Muscle of leg (tissue), 11 donors: Measurements from ENCODE around the gene TK2. TPM values are rescaled to one million over a fixed set of nuclear protein-coding genes. Genes with fewer than 3 reads are reported as not detected.

Experiments
- DNase-seq: peaks from one replicate; pipeline ENCODE4 v3.0.0; 2013
- H3K27ac ChIP-seq: one replicate; pipeline ENCODE4 v1.5.1; 2013; ENCODE audit warnings: mild to moderate bottlenecking, low read length, control low read depth
- H3K27me3 ChIP-seq: one replicate; pipeline ENCODE4 v1.6.1; 2013; ENCODE audit warnings: low read length; ENCODE audit not compliant: control insufficient read depth, insufficient read depth
- H3K36me3 ChIP-seq: one replicate; pipeline ENCODE4 v1.6.1; 2013; ENCODE audit warnings: low read length; ENCODE audit not compliant: control insufficient read depth, insufficient read depth
- H3K4me1 ChIP-seq: one replicate; pipeline ENCODE4 v1.6.1; 2013; ENCODE audit warnings: low read length; ENCODE audit not compliant: control insufficient read depth, insufficient read depth
- H3K4me3 ChIP-seq: one replicate; pipeline ENCODE4 v1.5.1; 2013; ENCODE audit warnings: low read length, control low read depth
- H3K9me3 ChIP-seq: replicated peaks from 2 replicates; pipeline ENCODE4 v1.6.1; 2013; ENCODE audit warnings: low read depth, low read length; ENCODE audit not compliant: control insufficient read depth
- WGBS: methylation state at CpG from one replicate; pipeline ENCODE4 v1.1.5; 2013; ENCODE audit warnings: missing lambda C conversion rate; ENCODE audit not compliant: insufficient coverage; 5-methylcytosine and 5-hydroxymethylcytosine counted together
- polyA plus RNA-seq, 8 donors: library from polyadenylated mRNA; unstranded; fragments of 120-200 nt; gene quantifications; one replicate each; pipeline versions ENCODE4 v1.2.1 to v1.2.3, GENCODE V29; 2013; ENCODE audit warnings: inconsistent platforms in 1 of 8, low replicate concordance in 1 of 8; ENCODE audit not compliant: insufficient read length in 8 of 8, insufficient read depth in 1 of 8
- total RNA-seq: library from RNA; stranded (reverse); fragments of 120-200 nt; gene quantifications from one replicate; pipeline ENCODE4 v1.2.4, GENCODE V29; 2013

The TK2 gene
- total and polyA plus RNA-seq, 9 donors = 13.6 to 18.8 (median 15.0) TPM

GRCh38 chr16:66475232-66475631 lies 74.7 kb downstream of the TK2 start:
- H3K27me3 ChIP-seq = peaks cover 2% of the 10 kb centered on the region
- no peak for DNase-seq
- H3K4me3 ChIP-seq = no peak overlapping the region
- no peaks in the 10 kb centered on the region for H3K9me3 ChIP-seq
- 92% methylated on average over 2 of the region's 2 CpGs for WGBS
- no peaks in the 10 kb centered on the region for H3K36me3 ChIP-seq
- H3K27ac ChIP-seq = no peak overlapping the region
- H3K4me1 ChIP-seq = peaks cover 51% of the 10 kb centered on the region

GRCh38 chr16:66474750-66475199 lies 75.1 kb downstream of the TK2 start:
- no peak overlapping the region for H3K4me3 ChIP-seq
- H3K9me3 ChIP-seq = no peaks in the 10 kb centered on the region
- peak; percentile 51 for DNase-seq
- no peaks in the 10 kb centered on the region for H3K36me3 ChIP-seq
- WGBS = 28% methylated on average over 3 of the region's 4 CpGs
- peaks cover 2% of the 10 kb centered on the region for H3K27me3 ChIP-seq
- peaks cover 51% of the 10 kb centered on the region for H3K4me1 ChIP-seq
- H3K27ac ChIP-seq = no peak overlapping the region

GRCh38 chr16:66473654-66474519 lies 76.0 kb downstream of the TK2 start:
- 58% methylated on average over 4 of the region's 4 CpGs for WGBS

DNA sequence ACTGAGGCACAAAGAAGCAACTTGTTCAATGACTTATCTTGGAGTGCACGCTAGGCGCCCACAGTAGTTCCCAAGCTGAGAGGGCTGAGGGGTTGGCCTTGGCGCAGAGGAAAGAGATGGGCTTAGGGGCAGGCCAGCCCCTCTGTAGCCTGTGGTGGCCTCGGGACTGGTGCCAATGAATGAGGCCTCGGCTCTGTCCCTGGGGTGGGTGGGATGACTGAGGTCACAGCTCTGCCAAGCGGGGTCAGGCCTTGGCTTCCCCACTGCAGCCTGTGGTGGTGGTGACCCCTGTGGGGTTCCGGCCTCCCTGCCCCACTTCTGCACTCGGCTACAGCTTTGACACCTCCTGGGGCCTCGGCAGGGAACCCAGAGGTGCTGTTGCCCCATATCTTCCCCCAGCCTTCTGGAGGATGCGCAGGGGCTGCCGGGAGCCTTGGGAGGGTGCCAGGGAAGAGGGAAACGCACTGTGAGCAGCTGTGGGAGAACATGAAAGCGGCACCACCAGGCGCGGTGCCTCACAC lies 76.8 kb downstream of the TK2 start:
- 82% methylated on average over 8 of the region's 15 CpGs for WGBS
- H3K36me3 ChIP-seq = no peaks in the 10 kb centered on the region
- H3K27ac ChIP-seq = no peak overlapping the region
- no peak overlapping the region for H3K4me3 ChIP-seq
- H3K27me3 ChIP-seq = peaks cover 2% of the 10 kb centered on the region
- no peak for DNase-seq
- no peaks in the 10 kb centered on the region for H3K9me3 ChIP-seq
- peaks cover 39% of the 10 kb centered on the region for H3K4me1 ChIP-seq

More at GRCh38 chr16:66473654-66474519, 76.0 kb downstream of the TK2 start:
- no peak overlapping the region for H3K27ac ChIP-seq
- H3K9me3 ChIP-seq = no peaks in the 10 kb centered on the region
- no peak overlapping the region for H3K4me3 ChIP-seq
- H3K27me3 ChIP-seq = peaks cover 2% of the 10 kb centered on the region
- H3K4me1 ChIP-seq = peaks cover 45% of the 10 kb centered on the region
- DNase-seq = no peak
- H3K36me3 ChIP-seq = no peaks in the 10 kb centered on the region

DNA sequence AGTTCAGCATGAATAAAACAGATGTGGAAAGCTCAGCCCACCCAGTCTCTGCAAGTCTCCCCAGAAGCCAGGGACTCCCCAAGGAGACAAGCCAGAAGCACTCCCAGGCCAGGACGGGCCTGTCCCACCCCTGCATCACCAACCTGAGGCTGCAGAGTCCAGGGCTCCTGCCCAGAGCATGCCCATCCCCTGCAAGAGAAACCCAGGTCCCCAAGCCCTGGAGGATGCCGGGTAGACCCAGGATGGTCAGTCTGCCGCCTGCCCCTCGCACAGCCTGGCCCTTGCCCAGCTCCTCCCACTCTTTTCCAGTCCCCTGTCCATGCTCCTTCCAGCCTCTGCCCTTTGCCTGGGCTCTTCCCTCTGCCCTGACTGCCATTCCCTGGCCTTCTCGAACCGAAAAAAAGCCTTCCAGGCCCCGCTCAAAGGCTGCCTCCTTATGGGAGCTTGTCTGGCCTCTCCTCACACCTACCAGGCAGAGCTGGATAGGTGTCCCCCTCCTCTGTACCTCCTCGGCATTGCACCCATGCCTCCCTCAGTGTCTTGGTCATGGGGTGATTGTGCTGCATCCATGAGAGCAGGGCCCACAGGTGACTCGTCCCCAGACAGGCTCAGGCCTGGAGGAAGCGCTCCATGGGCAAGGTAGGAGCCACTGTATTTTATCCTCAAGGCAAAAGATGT lies 78.1 kb downstream of the TK2 start:
- Histone ChIP-seq H3K27ac (no peak overlapping the region), H3K36me3 (no peaks in the 10 kb centered on the region), H3K9me3 (no peaks in the 10 kb centered on the region), H3K4me3 (no peak overlapping the region), H3K27me3 (peaks cover 2% of the 10 kb centered on the region), H3K4me1 (peaks cover 35% of the 10 kb centered on the region)
- no peak for DNase-seq
- 70% methylated on average over 9 of the region's 10 CpGs for WGBS

DNA sequence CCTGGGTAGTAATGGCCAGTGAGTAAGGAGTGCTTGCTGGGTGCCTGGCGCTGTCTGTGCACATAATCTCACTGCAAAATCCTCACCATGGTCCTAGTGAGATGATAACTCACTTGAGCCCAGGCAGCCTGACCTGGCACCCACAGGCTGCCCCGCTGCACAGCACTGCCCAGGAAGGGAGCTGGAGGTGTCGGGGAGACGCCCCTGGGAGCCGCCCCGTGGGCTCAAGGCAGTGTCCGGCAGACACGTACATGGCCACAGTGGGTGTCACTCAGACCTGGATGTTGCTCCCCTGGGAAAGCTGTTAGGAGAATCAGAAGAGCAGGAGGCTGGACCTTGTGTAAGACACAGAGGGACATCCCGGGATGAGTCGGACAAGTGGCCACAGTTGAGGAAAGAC lies 78.7 kb downstream of the TK2 start:
- DNase-seq = no peak
- H3K9me3 ChIP-seq = no peaks in the 10 kb centered on the region
- H3K36me3 ChIP-seq = no peaks in the 10 kb centered on the region
- H3K27me3 ChIP-seq = peaks cover under 1% of the 10 kb centered on the region
- H3K27ac ChIP-seq = no peak overlapping the region
- WGBS = 59% methylated on average over 6 of the region's 10 CpGs
- no peak overlapping the region for H3K4me3 ChIP-seq
- H3K4me1 ChIP-seq = peaks cover 31% of the 10 kb centered on the region

- H3K4me1 ChIP-seq = peaks cover 31% of the 10 kb centered on the region
- no peaks in the 10 kb centered on the region for H3K9me3 ChIP-seq
- H3K27me3 ChIP-seq = no peaks in the 10 kb centered on the region
- H3K36me3 ChIP-seq = no peaks in the 10 kb centered on the region
- H3K4me3 ChIP-seq = no peak overlapping the region
- 67% methylated on average over 1 of the region's 2 CpGs for WGBS
- peak; percentile 51 for DNase-seq
- peak overlapping the region; percentile 33 for H3K27ac ChIP-seq
Measured at GRCh38 chr16:66470556-66470955, 79.4 kb downstream of the TK2 start.

GRCh38 chr16:66469947-66470546 lies 79.9 kb downstream of the TK2 start:
- 92% methylated on average over 6 of the region's 6 CpGs for WGBS

DNA sequence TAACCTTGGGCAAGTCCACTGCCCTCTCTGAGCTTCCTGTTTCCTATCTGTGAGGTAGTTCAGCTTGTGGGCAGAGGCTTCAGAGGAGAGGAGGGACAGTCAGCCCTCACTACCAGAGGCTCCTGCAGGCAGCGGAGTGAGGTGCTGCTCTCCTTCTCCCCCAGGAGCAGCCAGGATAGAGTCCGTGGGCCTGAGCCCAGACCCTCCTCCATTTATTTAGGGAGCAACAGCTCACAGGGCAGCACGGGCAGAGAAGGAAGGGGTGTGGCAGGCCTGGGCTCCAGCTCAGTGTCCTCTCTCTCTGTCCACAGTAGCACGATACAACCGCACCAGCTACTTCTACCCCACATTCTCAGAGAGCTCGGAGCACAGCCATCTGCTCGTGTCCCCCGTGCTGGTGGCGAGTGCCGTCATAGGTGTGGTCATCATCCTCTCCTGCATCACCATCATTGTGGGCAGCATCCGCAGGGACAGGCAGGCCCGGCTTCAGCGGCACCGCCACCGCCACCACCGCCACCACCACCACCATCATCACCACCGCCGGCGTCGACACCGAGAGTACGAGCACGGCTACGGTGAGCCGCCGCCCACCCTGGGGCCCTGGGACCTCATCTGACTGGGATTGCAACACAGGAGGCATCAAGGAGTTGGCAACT lies 80.5 kb downstream of the TK2 start:
- peaks cover 22% of the 10 kb centered on the region for H3K4me1 ChIP-seq
- H3K4me3 ChIP-seq = no peak overlapping the region
- no peaks in the 10 kb centered on the region for H3K36me3 ChIP-seq
- 79% methylated on average over 9 of the region's 26 CpGs for WGBS
- H3K27me3 ChIP-seq = peaks cover under 1% of the 10 kb centered on the region
- no peak overlapping the region for H3K27ac ChIP-seq
- DNase-seq = no peak
- H3K9me3 ChIP-seq = no peaks in the 10 kb centered on the region

More at GRCh38 chr16:66469947-66470546, 79.9 kb downstream of the TK2 start:
- no peak overlapping the region for H3K4me3 ChIP-seq
- no peaks in the 10 kb centered on the region for H3K36me3 ChIP-seq
- no peak overlapping the region for H3K27ac ChIP-seq
- DNase-seq = no peak
- no peaks in the 10 kb centered on the region for H3K27me3 ChIP-seq
- no peaks in the 10 kb centered on the region for H3K9me3 ChIP-seq
- H3K4me1 ChIP-seq = peaks cover 27% of the 10 kb centered on the region
